Activated naive CD4-positive, alpha-beta T cell treated with anti-CD3 and anti-CD28 coated beads, Interleukin-2, amount 50 U/mL, for 72 hours (primary cell): ENCODE measurements around the gene TSPAN16. TPM values are rescaled to one million over a fixed set of nuclear protein-coding genes. Genes with fewer than 3 reads are reported as not detected.

ENCODE experiments used
- ATAC-seq, 2 donors: fragments of 150-1000 bp; cut with Tn5 transposase; 2 replicates each; pipeline ENCODE4 v1.10.0; 2021; ENCODE audit warnings: mild to moderate bottlenecking in 2 of 2, moderate library complexity in 2 of 2
- DNase-seq, 2 donors: peaks; one replicate each; pipeline ENCODE4 v3.0.0; 2021 to 2022; ENCODE audit warnings: low spot score in 2 of 2
- H3K27ac Mint-ChIP-seq, 2 donors: one replicate each; pipeline ENCODE4 v1.8.0; 2022; ENCODE audit warnings: mild to moderate bottlenecking in 2 of 2, mixed read lengths in 2 of 2
- H3K36me3 Mint-ChIP-seq, 2 donors: one replicate each; pipeline ENCODE4 v1.8.0; 2022; ENCODE audit warnings: mixed read lengths in 2 of 2
- H3K9me3 Mint-ChIP-seq, 2 donors: one replicate each; pipeline ENCODE4 v1.8.0; 2022; ENCODE audit warnings: mixed read lengths in 2 of 2
- total RNA-seq, 2 donors: library from RNA; stranded (reverse); gene quantifications; one replicate each; pipeline ENCODE4 v1.2.3, GENCODE V29; 2022

The TSPAN16 gene
- total RNA-seq, 2 donors from 2014 or later = not detected

DNA sequence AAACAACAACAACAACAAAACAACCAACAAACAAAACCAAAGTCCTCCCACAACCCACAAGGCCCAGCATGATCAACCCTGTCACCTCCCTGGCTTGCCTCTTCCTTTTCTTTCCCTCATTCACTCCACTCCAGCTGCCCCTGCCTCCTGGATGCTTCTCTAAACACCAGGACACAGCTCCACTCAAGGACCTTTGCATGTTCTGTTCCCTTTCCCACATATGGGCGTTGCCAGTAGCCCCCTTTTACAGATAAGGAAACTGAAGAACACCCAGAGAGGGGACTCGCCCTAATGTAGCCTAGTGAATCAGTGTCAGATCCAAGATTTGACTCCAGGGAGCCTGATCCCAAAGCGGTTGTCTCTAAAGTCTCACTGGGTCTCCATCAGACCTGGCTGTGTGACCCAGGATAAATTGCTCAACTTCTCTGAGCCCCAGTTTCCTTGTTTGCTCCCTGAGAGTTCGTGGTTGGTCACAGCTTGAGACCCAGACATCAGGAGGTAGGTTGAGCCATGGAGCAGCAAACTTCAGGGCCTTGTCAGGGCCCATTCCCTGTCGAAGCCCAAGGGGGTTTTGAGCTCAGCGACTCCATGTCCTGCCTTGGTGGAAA, 30.7 kb upstream of the TSPAN16 start:
- ATAC-seq (no peak), DNase-seq (no peak)
- no peak overlapping the region for H3K27ac Mint-ChIP-seq
- no peaks in the 10 kb centered on the region for H3K36me3 Mint-ChIP-seq
- H3K9me3 Mint-ChIP-seq = no peaks in the 10 kb centered on the region

DNA sequence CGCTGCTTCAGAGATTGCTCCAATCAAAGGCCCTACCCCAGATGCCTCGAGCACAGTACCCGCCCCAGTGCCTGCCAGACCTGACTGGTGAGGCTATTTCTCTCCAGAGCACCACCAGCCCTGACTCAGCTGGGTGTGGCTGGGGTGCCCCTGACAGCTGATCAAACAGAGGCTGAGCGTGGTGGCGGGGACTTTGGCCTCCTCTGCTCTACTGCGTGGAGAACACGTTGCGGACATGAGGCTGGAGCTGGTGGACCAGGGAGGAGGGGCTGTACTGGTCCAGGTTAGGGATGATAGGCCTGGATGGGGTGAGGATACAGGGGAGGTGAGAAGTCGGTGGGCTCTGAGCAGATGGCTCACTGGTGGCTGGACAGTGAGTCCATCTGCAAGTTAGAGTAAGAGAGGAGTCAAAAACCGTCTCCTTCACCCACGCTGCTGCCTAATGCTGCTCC, 30.1 kb upstream of the TSPAN16 start:
- Mint-ChIP-seq H3K36me3 (no peaks in the 10 kb centered on the region), H3K27ac (no peak overlapping the region), H3K9me3 (no peaks in the 10 kb centered on the region)
- DNase-seq (no peak), ATAC-seq (no peak)

DNA sequence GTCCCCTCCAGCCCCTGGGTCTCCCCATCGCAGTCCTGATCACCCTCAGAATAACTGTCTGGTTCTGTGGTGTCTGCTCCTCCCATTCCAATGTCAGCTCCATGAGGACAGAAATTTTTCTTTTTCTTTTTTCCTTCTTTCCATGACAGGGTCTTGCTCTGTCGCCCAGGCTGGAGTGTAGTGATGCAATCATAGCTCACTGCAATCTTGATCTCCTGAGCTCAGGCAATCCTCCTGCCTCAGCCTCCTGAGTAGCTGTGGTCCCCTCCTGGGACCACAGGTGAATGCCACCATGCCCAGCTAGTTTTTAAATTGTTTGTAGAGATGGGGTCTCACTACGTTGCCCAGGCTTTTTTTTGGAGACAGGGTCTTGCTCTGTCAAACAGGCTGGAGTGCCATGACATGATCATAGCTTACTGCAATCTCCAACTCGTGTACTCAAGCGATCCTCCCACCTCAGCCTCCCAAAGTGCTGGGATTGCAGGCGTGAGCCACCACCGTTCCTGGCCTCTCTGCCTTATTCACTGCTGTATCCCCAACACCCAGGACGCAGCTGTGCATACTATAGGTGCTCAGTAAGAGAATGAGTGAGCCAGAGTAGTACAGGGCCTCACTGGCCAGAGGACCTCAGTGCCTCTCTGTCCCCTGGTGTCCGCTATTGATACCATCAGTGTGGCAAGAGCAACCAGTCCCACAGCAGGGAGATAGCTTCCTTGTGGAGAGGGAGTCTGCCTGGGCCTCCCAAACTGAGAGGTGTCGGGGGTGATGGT, 28.5 kb upstream of the TSPAN16 start:
- no peaks in the 10 kb centered on the region for H3K9me3 Mint-ChIP-seq
- DNase-seq (no peak), ATAC-seq (no peak)
- H3K36me3 Mint-ChIP-seq = no peaks in the 10 kb centered on the region
- H3K27ac Mint-ChIP-seq = no peak overlapping the region

DNA sequence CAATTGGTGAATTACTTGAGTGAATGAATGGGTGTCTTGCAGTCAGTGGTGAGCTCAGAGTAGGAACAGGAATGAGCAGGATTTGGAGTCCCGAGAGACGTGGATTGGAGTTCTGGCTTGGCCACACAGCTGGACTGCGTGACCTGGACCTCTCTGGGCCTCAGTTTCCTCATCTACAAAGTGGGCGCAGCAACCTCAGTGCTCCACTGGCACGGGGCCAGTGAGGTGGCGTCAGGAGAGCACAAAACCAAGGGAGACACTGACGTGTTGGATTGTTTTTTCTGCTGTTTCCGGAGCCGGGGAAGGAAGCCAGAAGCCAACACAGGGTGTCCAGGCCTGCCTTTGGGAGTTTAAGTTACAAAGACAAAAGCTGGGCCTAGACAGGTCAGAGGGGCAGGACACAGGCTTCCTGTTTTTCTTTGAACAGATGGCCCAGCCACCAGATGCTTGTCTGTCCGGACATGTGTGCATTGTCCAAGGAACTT, 27.1 kb upstream of the TSPAN16 start:
- DNase-seq (no peak), ATAC-seq (no peak)
- H3K36me3 Mint-ChIP-seq = no peaks in the 10 kb centered on the region
- H3K27ac Mint-ChIP-seq = no peak overlapping the region
- no peaks in the 10 kb centered on the region for H3K9me3 Mint-ChIP-seq

DNA sequence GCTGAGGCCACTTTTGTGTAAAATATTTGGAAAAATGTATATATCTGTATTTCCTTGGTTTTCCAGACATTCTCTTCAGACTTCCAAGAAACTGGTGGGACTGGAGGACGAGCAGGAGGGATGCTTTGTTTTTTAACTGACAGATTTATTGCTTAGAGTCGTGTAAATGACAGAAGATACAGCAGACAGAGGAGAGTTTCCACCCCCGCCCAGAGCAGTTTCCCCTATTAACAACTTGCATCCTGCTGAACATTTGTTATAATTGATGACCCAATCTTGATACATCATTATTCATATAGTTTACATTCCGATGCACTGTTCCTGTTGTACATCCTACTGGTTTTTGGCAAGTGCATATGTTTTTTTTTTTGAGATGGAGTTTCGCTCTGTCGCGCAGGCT, 26.6 kb upstream of the TSPAN16 start:
- no peaks in the 10 kb centered on the region for H3K9me3 Mint-ChIP-seq
- DNase-seq (no peak), ATAC-seq (no peak)
- H3K27ac Mint-ChIP-seq = no peak overlapping the region
- H3K36me3 Mint-ChIP-seq = no peaks in the 10 kb centered on the region

DNA sequence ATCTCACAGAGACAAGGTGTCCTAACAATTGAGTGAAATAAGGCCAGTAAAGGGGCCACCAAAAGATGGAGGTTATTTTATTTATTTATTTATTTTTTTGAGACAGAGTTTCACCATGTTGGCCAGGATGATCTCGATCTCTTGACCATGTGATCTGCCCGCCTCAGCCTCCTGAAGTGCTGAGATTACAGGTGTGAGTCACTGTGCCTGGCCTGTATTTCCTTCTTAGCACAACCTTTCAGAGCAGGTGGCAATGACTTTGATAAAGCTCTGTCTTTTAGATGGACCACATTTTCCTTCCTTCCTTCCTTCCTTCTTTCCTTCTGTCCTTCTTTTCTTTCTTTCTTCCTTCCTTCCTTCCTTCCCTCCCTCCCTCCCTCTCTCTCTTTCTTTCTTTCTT, 22.7 kb upstream of the TSPAN16 start:
- DNase-seq (no peak), ATAC-seq (no peak)
- Mint-ChIP-seq H3K27ac (no peak overlapping the region), H3K9me3 (no peaks in the 10 kb centered on the region), H3K36me3 (peaks cover 4 to 7% of the 10 kb centered on the region in 2 donors)

DNA sequence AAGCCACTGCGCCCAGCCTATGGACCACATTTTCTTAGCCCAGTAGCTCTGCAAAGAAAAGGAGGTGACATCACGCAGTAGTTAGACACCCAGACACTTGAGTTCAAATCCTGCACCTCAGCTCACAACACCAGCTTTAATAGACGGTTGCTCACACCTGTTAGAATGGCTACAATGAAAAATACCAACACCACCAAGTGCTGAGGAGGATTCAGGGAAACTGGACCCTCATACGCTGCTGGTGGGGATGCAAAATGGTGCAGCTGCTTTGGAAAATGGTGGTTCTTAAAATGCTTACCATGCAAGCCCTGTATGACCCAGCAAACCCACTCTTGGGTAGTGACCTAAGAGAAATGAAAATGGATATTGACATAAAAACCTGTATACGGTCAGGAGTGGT, 22.0 kb upstream of the TSPAN16 start:
- no peak for DNase-seq
- peaks cover 5 to 7% of the 10 kb centered on the region in 2 donors for H3K36me3 Mint-ChIP-seq
- H3K27ac Mint-ChIP-seq = no peak overlapping the region
- no peaks in the 10 kb centered on the region for H3K9me3 Mint-ChIP-seq
- no peak for ATAC-seq

DNA sequence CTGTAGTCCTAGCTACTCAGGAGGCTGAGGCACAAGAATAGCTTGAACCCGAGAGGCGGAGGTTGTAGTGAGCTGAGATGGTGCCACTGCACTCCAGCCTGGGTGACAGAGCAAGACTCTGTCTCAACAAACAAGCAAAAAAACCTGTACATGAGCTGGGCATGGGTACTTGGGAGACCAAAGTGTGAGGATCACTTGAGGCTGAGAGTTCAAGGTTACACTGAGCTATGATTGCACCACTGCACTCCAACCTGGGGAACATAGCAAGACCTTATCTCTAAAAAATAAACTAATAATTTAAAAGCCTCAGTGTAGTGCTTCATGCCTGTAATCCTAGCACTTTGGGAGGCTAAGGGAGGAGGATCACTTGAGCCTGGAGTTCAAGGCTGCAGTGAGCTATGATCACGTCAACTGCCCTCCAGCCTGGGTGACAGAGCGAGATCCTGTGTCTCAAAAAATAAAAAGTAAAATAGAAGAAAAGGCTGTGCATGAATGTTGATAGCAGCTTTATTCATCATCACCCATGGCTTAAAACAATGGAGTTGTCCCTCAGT, 21.4 kb upstream of the TSPAN16 start:
- DNase-seq (no peak), ATAC-seq (no peak)
- H3K9me3 Mint-ChIP-seq = no peaks in the 10 kb centered on the region
- H3K27ac Mint-ChIP-seq = no peak overlapping the region
- H3K36me3 Mint-ChIP-seq = peaks cover 5 to 7% of the 10 kb centered on the region in 2 donors

DNA sequence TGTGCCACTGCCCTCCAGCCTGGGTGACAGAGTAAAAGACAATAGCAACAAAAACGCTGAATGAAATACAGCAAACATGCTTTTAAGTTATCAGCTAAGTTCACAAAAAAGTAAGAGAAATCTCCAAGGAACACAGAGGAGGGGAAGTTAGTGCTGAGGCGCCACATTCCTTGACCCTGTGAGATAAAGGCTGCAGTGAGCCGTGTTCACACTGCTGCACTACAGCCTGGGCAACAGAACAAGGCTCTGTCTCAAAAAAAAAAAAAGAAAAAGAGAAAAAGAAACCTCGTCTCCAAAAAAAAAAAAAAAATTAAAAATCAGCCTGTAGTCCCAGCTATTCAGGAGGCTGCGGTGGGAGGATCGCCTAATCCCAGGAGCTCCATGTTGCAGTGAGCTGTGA, 17.3 kb upstream of the TSPAN16 start:
- Mint-ChIP-seq H3K9me3 (no peaks in the 10 kb centered on the region), H3K27ac (no peak overlapping the region), H3K36me3 (peaks cover 5 to 7% of the 10 kb centered on the region in 2 donors)
- ATAC-seq = no peak
- DNase-seq = no peak

DNA sequence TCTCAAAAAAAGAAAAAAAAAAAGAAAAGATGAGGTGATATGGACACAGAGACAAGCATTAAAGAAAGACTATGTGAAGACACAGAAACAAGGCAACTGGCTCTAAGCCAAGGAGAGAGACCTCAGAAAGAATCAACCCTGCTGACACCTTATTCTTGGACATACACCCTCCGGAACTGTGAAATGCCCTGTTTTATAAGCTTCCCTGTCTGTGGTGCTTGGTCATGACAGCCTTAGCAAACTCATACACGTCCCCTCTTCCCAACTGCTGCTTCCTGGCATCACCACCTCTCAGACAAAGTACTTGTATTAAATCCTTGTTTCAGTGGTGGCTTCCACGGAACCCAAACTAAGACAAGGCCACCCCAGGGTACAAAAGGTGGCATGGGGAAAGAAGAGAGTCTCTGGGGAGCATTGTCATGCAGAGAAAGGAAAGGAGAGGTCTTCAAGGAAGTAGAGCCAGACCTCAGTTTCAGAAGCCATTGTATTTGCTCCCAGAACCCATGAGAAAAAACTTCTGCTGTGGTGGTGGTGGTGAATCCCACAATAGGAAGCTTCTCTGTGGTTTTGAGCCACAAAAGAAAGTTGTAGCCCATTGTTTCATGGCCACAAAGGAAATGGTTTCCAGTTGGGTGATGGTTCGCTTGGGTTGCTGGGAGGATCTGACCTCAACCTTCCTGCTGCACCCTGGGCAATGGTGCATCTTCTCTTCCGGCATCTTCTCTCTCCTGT, 16.3 kb upstream of the TSPAN16 start:
- peak in 1 of 2 donors; percentile 68 for DNase-seq
- no peak overlapping the region for H3K27ac Mint-ChIP-seq
- ATAC-seq = peak; percentile 85 to 92
- no peaks in the 10 kb centered on the region for H3K9me3 Mint-ChIP-seq
- peaks cover 5 to 7% of the 10 kb centered on the region in 2 donors for H3K36me3 Mint-ChIP-seq

DNA sequence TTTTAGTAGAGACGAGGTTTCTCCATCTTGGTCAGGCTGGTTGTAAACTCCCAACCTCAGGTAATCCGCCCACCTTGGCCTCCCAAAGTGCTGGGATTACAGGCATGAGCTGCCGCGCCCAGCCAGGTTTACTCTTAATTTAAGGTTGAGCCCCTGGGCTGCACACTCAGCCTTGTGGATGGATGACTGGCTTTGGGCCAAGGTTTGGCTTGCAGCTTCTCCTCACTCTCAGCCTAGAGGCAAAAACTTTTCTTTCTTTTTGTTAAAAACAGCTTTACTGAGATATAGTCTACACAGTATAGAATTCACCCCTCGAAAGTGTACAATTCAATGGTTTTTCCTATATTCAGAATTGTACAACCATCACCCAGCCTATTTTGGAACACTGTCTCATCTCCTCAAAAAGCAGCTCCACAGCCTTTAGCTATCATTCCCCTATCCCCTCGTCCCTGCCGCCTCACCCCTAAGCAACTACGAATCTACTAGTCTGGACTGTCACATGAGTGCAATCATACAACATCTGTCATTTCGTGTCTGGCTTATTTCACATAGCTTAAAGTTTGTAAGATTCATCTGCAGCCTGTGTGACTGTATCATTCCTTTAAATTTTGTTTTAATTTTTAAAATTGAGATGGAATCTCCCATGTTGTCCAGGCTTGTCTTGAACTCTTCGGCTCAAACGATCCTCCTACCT, 14.5 kb upstream of the TSPAN16 start:
- Mint-ChIP-seq H3K9me3 (no peaks in the 10 kb centered on the region), H3K36me3 (peaks cover 5 to 7% of the 10 kb centered on the region in 2 donors), H3K27ac (no peak overlapping the region)
- no peak for ATAC-seq
- DNase-seq = no peak

DNA sequence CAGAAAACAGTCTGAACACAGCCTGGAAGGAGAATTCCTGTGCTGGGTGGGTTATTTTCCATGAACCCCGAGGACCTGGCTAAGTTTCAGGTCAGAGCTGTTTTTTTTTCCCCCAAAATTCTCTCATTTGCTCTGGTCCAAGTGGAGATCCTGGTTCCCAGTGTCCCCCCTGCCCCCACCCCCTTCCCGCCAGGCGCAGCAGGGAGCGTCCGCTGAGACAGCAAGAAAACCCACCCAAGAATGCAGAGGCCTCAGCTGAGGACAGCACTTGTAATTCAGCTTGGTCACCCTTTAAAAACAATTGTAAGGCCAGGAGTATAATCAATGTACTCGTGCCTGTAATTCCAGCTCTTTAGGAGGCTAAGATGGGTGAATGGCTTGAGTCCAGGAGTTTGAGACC, 11.4 kb upstream of the TSPAN16 start:
- ATAC-seq (no peak), DNase-seq (no peak)
- H3K27ac Mint-ChIP-seq = no peak overlapping the region
- no peaks in the 10 kb centered on the region for H3K9me3 Mint-ChIP-seq
- no peaks in the 10 kb centered on the region for H3K36me3 Mint-ChIP-seq

DNA sequence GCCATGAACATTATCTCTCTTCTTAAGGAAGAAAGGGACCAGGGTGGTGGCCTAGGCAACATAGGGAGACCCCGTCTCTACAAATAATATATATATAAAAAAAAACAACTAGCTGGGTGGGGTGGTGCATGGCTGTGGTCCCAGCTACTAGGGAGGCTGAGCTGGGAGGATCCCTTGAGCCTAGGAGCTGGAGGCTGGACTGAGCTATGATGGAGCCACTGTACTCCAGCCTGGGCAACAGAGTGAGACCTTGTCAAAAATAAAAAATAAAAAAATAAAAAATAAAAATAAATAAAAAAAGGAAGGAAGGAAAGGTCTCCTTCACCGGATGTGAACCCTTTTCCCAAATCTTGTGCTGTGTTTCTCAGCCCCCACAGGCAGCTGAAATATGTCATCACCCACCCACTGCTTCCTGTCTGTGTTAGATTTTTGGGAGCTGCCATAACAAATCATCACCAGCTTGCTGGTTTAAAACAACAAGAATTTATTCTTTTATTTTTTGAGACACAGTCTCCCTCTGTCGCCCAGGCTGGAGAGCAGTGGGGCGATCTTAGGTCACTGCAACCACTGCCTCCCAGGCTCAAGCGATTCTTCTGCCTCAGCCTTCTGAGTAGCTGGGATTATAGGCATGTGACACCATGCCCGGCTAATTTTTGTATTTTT, 9.5 kb upstream of the TSPAN16 start:
- Mint-ChIP-seq H3K9me3 (no peaks in the 10 kb centered on the region), H3K36me3 (no peaks in the 10 kb centered on the region), H3K27ac (no peak overlapping the region)
- ATAC-seq = no peak
- no peak for DNase-seq

DNA sequence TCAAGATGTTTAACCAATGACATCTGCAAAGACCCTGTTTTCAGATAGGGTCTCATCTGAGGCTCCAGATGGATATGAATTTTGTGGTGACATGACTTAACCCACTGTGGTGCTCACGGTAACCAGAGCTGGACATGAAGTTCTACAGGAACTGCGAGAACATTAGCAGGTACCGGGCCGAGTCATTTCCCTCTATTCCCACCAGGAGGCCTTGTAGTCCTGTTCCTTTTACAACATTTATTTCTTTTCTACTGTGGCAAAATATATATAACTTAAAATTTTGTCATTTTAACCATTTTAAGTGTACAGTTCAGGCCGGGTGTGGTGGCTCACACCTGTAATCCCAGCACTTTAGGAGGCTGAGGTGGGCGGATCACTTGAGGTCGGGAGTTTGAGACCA, 7.6 kb upstream of the TSPAN16 start:
- Mint-ChIP-seq H3K9me3 (no peaks in the 10 kb centered on the region), H3K27ac (no peak overlapping the region), H3K36me3 (no peaks in the 10 kb centered on the region)
- no peak for ATAC-seq
- no peak for DNase-seq

DNA sequence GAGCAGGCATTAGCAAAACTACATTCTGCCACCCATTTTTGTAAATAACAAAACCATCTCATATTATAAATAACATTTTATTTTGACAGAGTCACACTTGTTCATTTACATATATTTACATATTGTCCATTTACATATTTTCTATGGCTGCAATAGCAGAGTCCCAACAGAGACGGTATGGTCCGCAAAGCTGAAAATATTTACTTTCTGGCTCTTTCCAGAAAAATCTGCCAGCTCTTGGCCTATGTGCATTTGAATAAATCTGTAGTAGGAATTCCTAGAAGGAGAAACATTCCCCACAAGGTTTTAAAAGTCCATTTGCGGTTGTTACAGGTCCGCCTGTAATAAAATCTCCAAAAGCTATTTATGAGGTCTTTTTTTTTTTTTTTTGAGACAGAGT, 5.7 kb upstream of the TSPAN16 start:
- no peaks in the 10 kb centered on the region for H3K9me3 Mint-ChIP-seq
- ATAC-seq (no peak), DNase-seq (no peak)
- no peaks in the 10 kb centered on the region for H3K36me3 Mint-ChIP-seq
- H3K27ac Mint-ChIP-seq = no peak overlapping the region

DNA sequence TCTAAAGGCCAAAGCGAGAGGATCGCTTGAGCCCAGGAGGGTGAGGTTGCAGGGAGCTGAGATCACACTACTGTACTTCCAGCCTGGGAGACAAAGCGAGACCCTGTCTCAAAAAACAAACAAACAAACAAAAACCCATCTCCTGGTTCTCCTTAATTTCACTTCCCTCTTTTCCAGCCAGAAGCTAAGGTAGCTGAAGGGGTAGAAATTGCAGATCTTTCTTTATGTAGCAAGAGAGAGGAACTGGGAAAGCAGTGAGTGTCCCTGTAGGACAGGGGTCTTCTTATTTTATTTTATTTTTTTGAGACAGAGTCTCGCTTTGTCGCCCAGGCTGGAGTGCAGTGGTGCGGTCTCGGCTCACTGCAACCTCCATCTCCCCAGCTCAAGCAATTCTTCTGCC, 4.5 kb upstream of the TSPAN16 start:
- H3K36me3 Mint-ChIP-seq = no peaks in the 10 kb centered on the region
- DNase-seq (no peak), ATAC-seq (no peak)
- H3K27ac Mint-ChIP-seq = no peak overlapping the region
- no peaks in the 10 kb centered on the region for H3K9me3 Mint-ChIP-seq
